Islet of Langerhans (tissue), 1 donor: ENCODE measurements around the gene NIPAL3.

Experiments
- FAIRE-seq: peaks from one replicate; lab custom pipeline; 2011; peaks lifted over from hg19 to GRCh38; lab: Jason Lieb, UNC

Gene NIPAL3

GRCh38 chr1:24415334-24415909 is at the start of gene NIPAL3:
NIPAL3 (plus strand) TSS chr1:24415802; CDS start chr1:24419548, 3,746 bp downstream.
- no peak for FAIRE-seq

GRCh38 chr1:24366707-24367106 is 48.9 kb upstream of the NIPAL3 start:
- FAIRE-seq, result no peak

GRCh38 chr1:24369199-24369598 is 46.4 kb upstream of the NIPAL3 start:
- FAIRE-seq, result no peak

- FAIRE-seq, result no peak
Observed at GRCh38 chr1:24369801-24370200, 45.8 kb upstream of the NIPAL3 start.

- no peak for FAIRE-seq
Observed at GRCh38 chr1:24373044-24373443, 42.6 kb upstream of the NIPAL3 start.

- FAIRE-seq, result no peak
Observed at GRCh38 chr1:24373710-24374109, 41.9 kb upstream of the NIPAL3 start.

GRCh38 chr1:24374891-24375786 is 40.5 kb upstream of the NIPAL3 start:
- FAIRE-seq, result no peak

GRCh38 chr1:24379733-24380315 is 35.8 kb upstream of the NIPAL3 start:
- no peak for FAIRE-seq

DNA sequence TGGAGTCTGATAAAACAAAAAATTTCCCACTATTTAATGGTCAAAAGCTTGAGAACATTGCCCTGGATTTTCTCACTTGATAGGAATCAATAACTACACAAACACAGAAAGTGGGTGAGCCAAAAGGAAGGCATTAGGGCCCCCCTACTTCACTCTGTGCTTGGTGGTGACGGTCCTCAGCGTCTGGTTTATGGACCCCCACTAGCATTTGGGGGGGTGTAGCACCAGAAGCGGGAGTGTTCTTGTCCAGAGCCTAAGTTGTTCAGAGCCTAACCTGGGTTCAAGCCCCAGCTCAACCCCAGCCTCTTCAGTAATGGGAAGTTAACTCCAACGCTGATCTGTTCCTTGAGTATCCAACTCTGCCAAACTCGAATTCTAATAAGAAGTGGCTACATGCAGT is 35.1 kb upstream of the NIPAL3 start:
- FAIRE-seq, result no peak

DNA sequence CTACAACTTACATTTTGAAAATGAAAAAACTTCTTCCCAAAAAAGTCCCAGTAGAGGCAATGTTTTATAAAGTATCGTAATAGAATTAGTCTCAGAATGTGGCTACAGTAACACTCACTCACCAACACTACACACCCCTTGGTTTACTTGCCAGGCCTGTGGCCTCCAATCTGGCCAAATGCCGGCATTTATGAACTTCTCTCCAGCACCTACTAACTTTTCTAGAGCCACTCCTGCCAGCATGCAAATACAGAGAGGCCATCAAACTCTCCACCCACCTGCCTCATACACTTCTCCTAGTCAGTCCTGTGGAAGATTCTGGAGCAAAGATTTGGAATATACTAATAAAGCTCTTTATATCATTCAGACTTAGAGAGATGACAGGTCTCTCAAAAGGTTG is 34.3 kb upstream of the NIPAL3 start:
- no peak for FAIRE-seq

DNA sequence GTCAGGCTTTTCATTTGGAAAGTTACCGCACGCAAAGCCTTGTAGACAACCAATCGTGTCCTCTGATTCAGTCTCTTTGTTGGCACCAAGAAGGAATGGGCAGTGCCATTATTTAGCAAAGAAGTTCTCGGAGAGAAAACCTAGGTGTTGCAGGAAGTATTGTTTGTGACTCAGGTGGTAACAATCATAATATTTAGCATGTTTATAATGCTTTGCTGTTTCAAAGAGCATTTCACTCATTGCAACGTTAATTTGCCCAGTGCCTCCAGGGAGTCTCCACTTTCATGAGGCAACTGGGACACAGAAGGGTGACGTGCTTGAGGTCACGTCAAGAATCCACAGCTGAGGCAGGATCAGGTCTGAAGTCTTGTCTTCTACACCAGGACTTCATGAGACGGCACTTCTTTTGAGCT is 33.4 kb upstream of the NIPAL3 start:
- FAIRE-seq, result no peak

- FAIRE-seq, result no peak
Observed at GRCh38 chr1:24383381-24383940, 32.1 kb upstream of the NIPAL3 start.

DNA sequence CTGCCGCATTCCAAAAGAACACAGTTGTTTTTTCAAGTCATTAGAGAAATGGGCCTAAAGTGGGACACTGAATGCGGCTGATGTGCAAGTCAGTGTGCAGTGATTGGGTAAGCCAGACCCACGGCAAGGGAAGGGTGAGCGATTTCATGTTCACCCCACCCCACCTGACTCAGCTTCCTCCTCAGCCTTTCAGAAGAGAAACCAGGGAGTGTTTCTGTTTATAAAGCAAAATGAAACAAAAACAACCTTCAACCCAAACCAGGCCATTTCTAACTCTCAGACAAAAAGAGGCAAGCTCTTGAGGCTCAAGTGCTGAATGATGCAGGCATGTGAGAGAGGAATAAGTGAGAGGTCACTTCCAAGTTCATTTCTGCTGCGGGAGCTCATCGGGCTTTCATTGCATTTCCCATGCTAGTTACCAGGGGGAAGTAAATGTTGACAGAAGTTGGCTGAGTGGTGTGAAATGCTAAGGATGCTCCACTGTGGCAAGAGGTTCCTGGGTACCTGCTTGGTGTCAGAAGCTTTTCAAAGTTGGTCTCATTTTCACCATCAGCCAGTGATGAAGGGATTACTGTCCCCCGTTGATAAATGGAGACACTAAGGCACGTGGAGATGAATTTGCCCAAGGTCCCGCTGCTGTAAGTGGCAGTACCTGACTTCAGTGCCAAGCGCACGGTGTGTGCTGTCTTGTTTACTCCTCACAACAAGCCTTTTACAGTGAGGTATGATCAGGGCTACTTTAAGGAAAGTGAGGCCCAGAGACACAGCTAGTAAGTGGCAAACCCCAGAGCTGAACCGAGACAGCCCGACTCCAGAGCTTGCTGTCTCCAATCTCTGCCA is 31.1 kb upstream of the NIPAL3 start:
- no peak for FAIRE-seq

- no peak for FAIRE-seq
Observed at GRCh38 chr1:24385160-24385940, 30.3 kb upstream of the NIPAL3 start.

GRCh38 chr1:24386241-24386640 is 29.4 kb upstream of the NIPAL3 start:
- FAIRE-seq, result no peak

GRCh38 chr1:24386931-24387330 is 28.7 kb upstream of the NIPAL3 start:
- FAIRE-seq, result no peak

DNA sequence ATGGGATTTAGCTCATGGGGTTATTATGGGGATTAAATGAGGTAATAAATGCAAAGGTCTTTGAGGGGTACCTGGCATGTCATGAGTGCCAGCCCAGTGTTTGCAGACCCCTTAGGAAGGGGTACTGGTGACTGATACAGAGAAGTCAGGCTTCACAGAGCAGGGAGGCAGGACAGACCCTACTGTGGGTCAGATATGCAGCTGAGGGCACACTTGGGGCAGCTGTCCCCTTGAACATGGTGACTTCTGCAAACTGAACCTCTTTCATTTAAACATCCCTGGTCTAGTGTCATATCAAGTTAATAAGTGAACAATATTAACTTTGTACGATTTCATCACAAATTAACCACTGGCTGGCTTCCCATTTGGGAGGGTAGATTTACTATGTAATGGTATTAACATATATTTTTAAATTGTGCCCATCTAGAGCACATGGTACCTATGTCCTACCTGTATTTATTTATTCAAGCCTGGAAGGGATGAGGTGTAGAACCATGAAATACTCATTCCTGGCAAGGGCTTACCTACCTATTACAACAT is 27.9 kb upstream of the NIPAL3 start:
- no peak for FAIRE-seq

DNA sequence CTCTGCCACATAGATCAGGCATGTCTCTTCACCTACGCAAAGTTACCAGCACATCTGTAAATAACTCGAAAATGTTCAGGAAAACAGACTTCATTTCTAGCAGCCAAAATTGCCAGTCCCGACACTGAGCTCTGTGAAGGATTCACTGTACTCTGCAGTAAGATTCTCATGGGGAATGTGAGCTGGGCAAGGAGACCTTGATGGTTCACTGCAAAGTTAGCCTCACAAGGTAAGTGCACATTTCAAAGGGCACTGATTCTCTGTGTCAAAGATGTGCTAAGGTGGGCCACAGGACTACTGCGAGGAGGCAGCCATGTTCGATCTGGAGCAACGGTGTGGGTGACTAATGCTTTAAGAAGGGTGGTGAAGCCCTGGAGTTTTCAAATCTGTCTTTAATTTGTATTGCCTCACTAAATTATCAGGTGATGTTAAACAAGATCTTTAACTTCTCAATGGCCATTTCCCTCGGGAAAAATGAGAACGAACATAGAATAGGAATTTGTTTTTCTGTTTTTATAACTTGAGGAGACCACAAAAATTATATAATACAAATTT is 27.2 kb upstream of the NIPAL3 start:
- no peak for FAIRE-seq

GRCh38 chr1:24389231-24389678 is 26.3 kb upstream of the NIPAL3 start:
- FAIRE-seq, result no peak

GRCh38 chr1:24390924-24391782 is 24.4 kb upstream of the NIPAL3 start:
- no peak for FAIRE-seq
